Stomach (tissue), 4 donors: Measurements from ENCODE around the gene PITX2.

Experiments
- CTCF ChIP-seq, 7 experiments: fragments of 450-650 bp in 4 of 7; fragments of 200-600 bp in 3 of 7; sonication (generic) in 3 of 7; IDR thresholded peaks; one replicate each; pipeline ENCODE4 v1.5.1; 2016 to 2019; ENCODE audit warnings: antibody characterized with exemption in 7 of 7, control low read depth in 2 of 7, mild to moderate bottlenecking in 1 of 7
- EP300 ChIP-seq: sonication (generic); formaldehyde crosslinking; IDR thresholded peaks from one replicate; pipeline ENCODE4 v1.6.1; 2017; ENCODE audit warnings: antibody characterized with exemption
- POLR2A ChIP-seq, 4 donors: fragments of 450-650 bp; IDR thresholded peaks; one replicate each; pipeline ENCODE4 v1.6.1; 2016; ENCODE audit warnings: antibody characterized with exemption in 4 of 4, control low read depth in 2 of 4, mild to moderate bottlenecking in 1 of 4, moderate library complexity in 1 of 4

GRCh38 chr4:110623718-110624397, 981 bp upstream of the PITX2 start:
- TF ChIP-seq CTCF (IDR thresholded peaks at IDR 0.05): no peak
- no peak for TF ChIP-seq EP300
- no peak for TF ChIP-seq POLR2A (IDR thresholded peaks at IDR 0.05)
